GM21576 (cell line): ENCODE measurements around the gene NYAP2.

Experiments
- ATAC-seq: cut with Tn5 transposase; IDR thresholded peaks from one replicate; pipeline ENCODE4 v1.9.1; 2021; ENCODE audit warnings: mild to moderate bottlenecking, moderate library complexity; ENCODE audit not compliant: unreplicated experiment

The NYAP2 gene

GRCh38 chr2:225425284-225425683 is 25.8 kb downstream of the NYAP2 start:
- no peak for ATAC-seq

GRCh38 chr2:225428360-225428759 is 28.9 kb downstream of the NYAP2 start:
- no peak for ATAC-seq

- no peak for ATAC-seq
These were observed 30.2 kb downstream of the NYAP2 start for GRCh38 chr2:225429717-225430116.

GRCh38 chr2:225431105-225431863 is 31.8 kb downstream of the NYAP2 start:
- ATAC-seq, result no peak

- no peak for ATAC-seq
These were observed 34.5 kb downstream of the NYAP2 start for GRCh38 chr2:225434014-225434413.

GRCh38 chr2:225437319-225437718 is 37.8 kb downstream of the NYAP2 start:
- ATAC-seq, result no peak

- ATAC-seq, result no peak
These were observed 38.7 kb downstream of the NYAP2 start for GRCh38 chr2:225438248-225438647.

- no peak for ATAC-seq
These were observed 53.2 kb downstream of the NYAP2 start for GRCh38 chr2:225452677-225453076.

- no peak for ATAC-seq
These were observed 54.9 kb downstream of the NYAP2 start for GRCh38 chr2:225454412-225454811.

GRCh38 chr2:225456619-225457260 is 57.2 kb downstream of the NYAP2 start:
- ATAC-seq, result no peak

- ATAC-seq, result no peak
These were observed 58.0 kb downstream of the NYAP2 start for GRCh38 chr2:225457482-225457881.

- no peak for ATAC-seq
These were observed 59.1 kb downstream of the NYAP2 start for GRCh38 chr2:225458431-225459117.

GRCh38 chr2:225462417-225462816 is 62.9 kb downstream of the NYAP2 start:
- ATAC-seq, result no peak

GRCh38 chr2:225462945-225463344 is 63.4 kb downstream of the NYAP2 start:
- ATAC-seq, result no peak

GRCh38 chr2:225463449-225463848 is 63.9 kb downstream of the NYAP2 start:
- ATAC-seq, result no peak

- ATAC-seq, result peak; percentile 91
These were observed 65.0 kb downstream of the NYAP2 start for GRCh38 chr2:225464346-225465025.

GRCh38 chr2:225465827-225466226 is 66.3 kb downstream of the NYAP2 start:
- no peak for ATAC-seq

GRCh38 chr2:225466891-225467604 is 67.5 kb downstream of the NYAP2 start:
- no peak for ATAC-seq

- no peak for ATAC-seq
These were observed 68.6 kb downstream of the NYAP2 start for GRCh38 chr2:225468131-225468530.

GRCh38 chr2:225471039-225471438 is 71.5 kb downstream of the NYAP2 start:
- no peak for ATAC-seq

- no peak for ATAC-seq
These were observed 72.0 kb downstream of the NYAP2 start for GRCh38 chr2:225471482-225471881.
